Kidney (tissue), 14 donors: ENCODE data around the gene GID4. TPM values are rescaled to one million over a fixed set of nuclear protein-coding genes. Genes with fewer than 3 reads are reported as not detected.

Experiments
- DNase-seq, 5 donors: peaks; one replicate each; pipeline ENCODE4 v3.0.0-alpha.2; 2013 to 2020
- FAIRE-seq: peaks from 2 replicates; lab custom pipeline; 2012; peaks lifted over from hg19 to GRCh38; lab: Jason Lieb, UNC
- H3K27ac ChIP-seq, 2 donors: one replicate each; pipeline ENCODE4 v1.7.0; 2013; ENCODE audit warnings: low read depth in 2 of 2, low read length in 2 of 2, inconsistent platforms in 1 of 2
- H3K27me3 ChIP-seq: one replicate; pipeline ENCODE4 v1.7.1; 2013; ENCODE audit warnings: low read length, inconsistent platforms; ENCODE audit not compliant: control insufficient read depth, insufficient read depth
- H3K36me3 ChIP-seq, 3 donors: one replicate each; pipeline versions ENCODE4 v1.7.0 to v1.7.1; 2013; ENCODE audit warnings: low read length in 3 of 3, control low read depth in 1 of 3, inconsistent platforms in 1 of 3; ENCODE audit not compliant: insufficient read depth in 3 of 3, control insufficient read depth in 2 of 3
- H3K4me1 ChIP-seq, 3 donors: one replicate each; pipeline versions ENCODE4 v1.7.0 to v1.7.1; 2013; ENCODE audit warnings: low read length in 3 of 3, inconsistent platforms in 1 of 3, low read depth in 1 of 3; ENCODE audit not compliant: control insufficient read depth in 2 of 3, insufficient read depth in 2 of 3
- H3K4me3 ChIP-seq, 3 donors: one replicate each; pipeline versions ENCODE4 v1.7.0 to v1.8.1; 2013; ENCODE audit warnings: low read length in 3 of 3, control low read depth in 1 of 3, inconsistent platforms in 1 of 3
- H3K9ac ChIP-seq, 3 donors: one replicate each; pipeline versions ENCODE4 v1.7.0 to v1.7.1; 2013; ENCODE audit warnings: low read length in 3 of 3, control low read depth in 1 of 3, inconsistent platforms in 1 of 3
- H3K9me3 ChIP-seq, 3 donors: one replicate each; pipeline versions ENCODE4 v1.7.0 to v1.7.1; 2013; ENCODE audit warnings: low read length in 3 of 3, control low read depth in 1 of 3, inconsistent platforms in 1 of 3; ENCODE audit not compliant: control insufficient read depth in 2 of 3, insufficient read depth in 1 of 3
- CTCF ChIP-seq: IDR thresholded peaks from 3 replicates; pipeline ENCODE4 v1.5.1; 2012; ENCODE audit warnings: mild to moderate bottlenecking, moderate library complexity, borderline replicate concordance; ENCODE audit not compliant: insufficient read depth; ENCODE audit errors: extremely low read depth
- intact Hi-C: fragments of 100-400 bp; cut with DNase I; formaldehyde crosslinking; loops from one replicate; pipeline ENCODE4 v1.11.1; 2022
- polyA plus RNA-seq: library from polyadenylated mRNA; stranded (reverse); fragments of 350-450 nt; fragmentation: Illumina TruSeq; extraction: RNeasy Lipid Tissue Mini Kit (QIAGEN cat#74804); gene quantifications from one replicate; pipeline ENCODE4 v1.2.3, GENCODE V29; 2014; ENCODE audit warnings: low read depth, low replicate concordance; ENCODE audit not compliant: insufficient read depth
- total RNA-seq: library from RNA; stranded (reverse); fragmentation: NEBNext Ultra II Directional; extraction: Animal tissue kit (Norgen Biotek cat#: 25700); gene quantifications from one replicate; pipeline ENCODE4 v1.2.1, GENCODE V29; 2021
- donor health status: control.
- donor health status: control.
- donor health status: control.
- donor health status: control.
- donor health status: control.
- donor health status: DM: yes; HTN: yes; CAD: no.
- donor health status: Normal renal cell carcinoma (clear cell type).

GID4 gene
- total and polyA plus RNA-seq, 2 donors from 2014 or later: 3.4 to 8.7 TPM

GRCh38 chr17:18039535-18040260 lies 490 bp downstream of the GID4 start:
- peak overlapping the region; percentile 30 to 77 (median 73) for H3K9ac ChIP-seq
- H3K27ac ChIP-seq: peak overlapping the region; percentile 47 to 72
- H3K27me3 ChIP-seq: no peaks in the 10 kb centered on the region
- H3K4me3 ChIP-seq: peak overlapping the region; percentile 79 to 90 (median 86)
- peak in 2 of 5 donors; percentile 70 to 75 for DNase-seq
- intact Hi-C loops: loop anchor here (10.0 kb wide), 2 partner anchors 145 to 365 kb away; no protein-coding TSS in a partner anchor
- H3K9me3 ChIP-seq: no peaks in the 10 kb centered on the region
- no peak for FAIRE-seq
- no peak for TF ChIP-seq CTCF
- peaks cover 0 to 20% (median 10%) of the 10 kb centered on the region in 3 donors for H3K4me1 ChIP-seq
- H3K36me3 ChIP-seq: no peaks in the 10 kb centered on the region

DNA sequence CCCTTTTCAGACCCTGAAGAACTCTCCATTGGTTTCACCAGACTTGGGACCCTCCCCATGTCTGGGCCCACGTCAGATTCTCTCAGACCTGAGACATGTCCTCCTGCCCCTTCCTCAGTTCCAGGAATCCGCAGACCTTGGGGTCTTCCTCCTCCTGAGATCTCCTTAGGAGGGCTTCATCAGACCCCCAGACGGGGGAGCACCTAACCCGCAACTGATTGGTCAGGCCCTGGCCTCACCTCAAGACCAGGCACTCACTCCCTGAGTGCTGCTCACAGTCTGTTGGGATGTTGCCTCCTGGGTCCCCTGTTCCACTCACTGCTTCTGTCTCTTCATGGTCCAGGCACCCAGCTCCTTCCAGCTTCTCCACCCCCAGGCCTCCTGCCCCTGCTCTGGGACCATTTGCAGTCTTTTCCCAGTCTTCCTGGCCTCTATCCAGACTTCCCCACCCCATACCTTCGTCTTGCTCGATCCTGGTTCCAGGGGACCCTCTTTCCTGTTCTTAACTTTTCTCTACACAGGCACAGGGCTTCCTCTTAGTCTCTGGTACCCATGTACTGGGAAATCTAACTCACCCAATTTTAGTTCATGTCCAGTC lies 1.2 kb downstream of the GID4 start:
- H3K27me3 ChIP-seq: no peaks in the 10 kb centered on the region
- H3K36me3 ChIP-seq: no peaks in the 10 kb centered on the region
- H3K9ac ChIP-seq: peak overlapping the region in 2 of 3 donors; percentile 30 to 73
- intact Hi-C loops: no loop called here
- no peak overlapping the region for H3K27ac ChIP-seq
- no peaks in the 10 kb centered on the region for H3K9me3 ChIP-seq
- peak overlapping the region; percentile 4 to 86 (median 79) for H3K4me3 ChIP-seq
- peaks cover 0 to 20% (median 10%) of the 10 kb centered on the region in 3 donors for H3K4me1 ChIP-seq
- FAIRE-seq (no peak), DNase-seq (peak in 1 of 5 donors; percentile 10)
- TF ChIP-seq CTCF: no peak

GRCh38 chr17:18041776-18042175 lies 2.6 kb downstream of the GID4 start:
- intact Hi-C loops: no loop called here
- Histone ChIP-seq H3K27ac (no peak overlapping the region), H3K4me3 (no peak overlapping the region), H3K4me1 (peaks cover 0 to 20% (median 10%) of the 10 kb centered on the region in 3 donors), H3K36me3 (no peaks in the 10 kb centered on the region), H3K27me3 (no peaks in the 10 kb centered on the region), H3K9me3 (no peaks in the 10 kb centered on the region), H3K9ac (no peak overlapping the region)
- no peak for DNase-seq
- FAIRE-seq: no peak
- no peak for TF ChIP-seq CTCF
